ENCODE results near the gene CPEB1.

The CPEB1 gene

DNA sequence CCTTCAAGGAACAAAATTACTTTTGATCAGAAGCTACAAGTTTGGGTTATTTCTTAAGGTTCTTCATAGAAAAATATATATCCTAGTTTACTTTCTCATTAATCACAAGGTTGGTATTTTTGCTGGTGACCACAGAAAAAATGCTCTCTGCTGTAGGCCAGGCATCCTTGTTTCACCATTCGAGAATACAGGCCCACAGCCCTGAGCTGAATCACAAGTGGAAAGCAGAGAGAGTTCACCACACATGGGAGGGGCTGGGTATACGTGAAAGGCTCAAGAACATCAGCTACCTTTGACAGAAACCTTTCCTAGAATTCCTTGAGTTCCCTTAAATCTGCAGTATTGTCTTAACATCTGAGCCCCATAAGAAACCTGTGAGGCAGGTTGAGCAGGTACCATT, 23.2 kb downstream of the CPEB1 start:
- ChIA-PET CTCF (interaction anchor here (0.7 kb wide), 2 partner anchors 10 to 35 kb away, joined by 3 read pairs; no protein-coding TSS in a partner anchor), POLR2A (interaction anchor here (1.4 kb wide), 1 partner anchor 83 kb away, joined by 4 read pairs; the partner anchor contains the start of gene RPS17)
- Histone ChIP-seq H3K9me3 (ENCODE audit: control insufficient read depth, insufficient read depth, low read depth, low read length) (no peaks in the 10 kb centered on the region), H3K4me3 (ENCODE audit: low read depth, low read length) (no peak overlapping the region), H3K27ac (ENCODE audit: extremely low read depth, low read depth, low read length) (no peak overlapping the region), H3K36me3 (ENCODE audit: control insufficient read depth in 2 of 2, insufficient read depth in 1 of 2, low read length in 2 of 2) (no peaks in the 10 kb centered on the region), H3K4me1 (ENCODE audit: control insufficient read depth, insufficient read depth, low read length) (no peaks in the 10 kb centered on the region)
- TF ChIP-seq ZNF19 (tag by site-specific recombination; IDR thresholded peaks at IDR 0.05; ENCODE audit: low read depth) (no peak), ZNF843 (tag by site-specific recombination; IDR thresholded peaks at IDR 0.05) (no peak), SP7 (tag by site-specific recombination; IDR thresholded peaks at IDR 0.05) (no peak)
- TF ChIP-seq, protein P1, sequence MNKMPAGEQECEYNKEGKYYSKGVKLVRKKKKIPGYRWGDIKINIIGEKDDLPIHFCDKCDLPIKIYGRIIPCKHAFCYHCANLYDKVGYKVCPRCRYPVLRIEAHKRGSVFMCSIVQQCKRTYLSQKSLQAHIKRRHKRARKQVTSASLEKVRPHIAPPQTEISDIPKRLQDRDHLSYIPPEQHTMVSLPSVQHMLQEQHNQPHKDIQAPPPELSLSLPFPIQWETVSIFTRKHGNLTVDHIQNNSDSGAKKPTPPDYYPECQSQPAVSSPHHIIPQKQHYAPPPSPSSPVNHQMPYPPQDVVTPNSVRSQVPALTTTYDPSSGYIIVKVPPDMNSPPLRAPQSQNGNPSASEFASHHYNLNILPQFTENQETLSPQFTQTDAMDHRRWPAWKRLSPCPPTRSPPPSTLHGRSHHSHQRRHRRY (tag by site-specific recombination; IDR thresholded peaks at IDR 0.05) = no peak
- TF ChIP-seq, protein P2, sequence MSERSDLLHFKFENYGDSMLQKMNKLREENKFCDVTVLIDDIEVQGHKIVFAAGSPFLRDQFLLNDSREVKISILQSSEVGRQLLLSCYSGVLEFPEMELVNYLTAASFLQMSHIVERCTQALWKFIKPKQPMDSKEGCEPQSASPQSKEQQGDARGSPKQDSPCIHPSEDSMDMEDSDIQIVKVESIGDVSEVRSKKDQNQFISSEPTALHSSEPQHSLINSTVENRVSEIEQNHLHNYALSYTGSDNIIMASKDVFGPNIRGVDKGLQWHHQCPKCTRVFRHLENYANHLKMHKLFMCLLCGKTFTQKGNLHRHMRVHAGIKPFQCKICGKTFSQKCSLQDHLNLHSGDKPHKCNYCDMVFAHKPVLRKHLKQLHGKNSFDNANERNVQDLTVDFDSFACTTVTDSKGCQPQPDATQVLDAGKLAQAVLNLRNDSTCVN (tag by site-specific recombination; optimal IDR thresholded peaks at IDR 0.05) = no peak

DNA sequence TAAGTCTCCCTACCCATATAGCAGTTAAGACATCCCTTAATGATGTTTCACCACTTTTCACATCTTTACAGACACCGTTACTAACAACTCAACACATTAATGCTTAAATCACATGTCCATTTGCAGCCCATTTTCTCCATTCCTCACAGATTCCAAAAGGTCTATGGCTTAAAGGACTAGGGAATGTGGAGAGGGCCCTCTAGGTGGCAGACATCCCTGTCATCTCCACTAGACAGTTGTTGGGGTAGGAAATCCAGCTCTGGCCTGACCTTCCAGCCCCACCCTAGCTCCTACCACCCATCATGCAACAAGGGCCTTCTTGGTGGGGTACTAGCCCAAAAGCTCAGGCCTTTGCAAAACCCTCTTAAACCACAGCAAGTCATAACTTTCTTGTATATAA, 25.2 kb downstream of the CPEB1 start:
- CTCF ChIA-PET = interaction anchor here (0.7 to 1.1 kb wide), 3 partner anchors 31 to 380 kb away, joined by 3 read pairs; no protein-coding TSS in a partner anchor
- TF ChIP-seq ZBTB48 (tag by site-specific recombination; IDR thresholded peaks at IDR 0.05) = no peak
- TF ChIP-seq ZNF302 (tag by site-specific recombination; IDR thresholded peaks at IDR 0.05; ENCODE audit: low read depth) = no peak
- TF ChIP-seq, protein P3, sequence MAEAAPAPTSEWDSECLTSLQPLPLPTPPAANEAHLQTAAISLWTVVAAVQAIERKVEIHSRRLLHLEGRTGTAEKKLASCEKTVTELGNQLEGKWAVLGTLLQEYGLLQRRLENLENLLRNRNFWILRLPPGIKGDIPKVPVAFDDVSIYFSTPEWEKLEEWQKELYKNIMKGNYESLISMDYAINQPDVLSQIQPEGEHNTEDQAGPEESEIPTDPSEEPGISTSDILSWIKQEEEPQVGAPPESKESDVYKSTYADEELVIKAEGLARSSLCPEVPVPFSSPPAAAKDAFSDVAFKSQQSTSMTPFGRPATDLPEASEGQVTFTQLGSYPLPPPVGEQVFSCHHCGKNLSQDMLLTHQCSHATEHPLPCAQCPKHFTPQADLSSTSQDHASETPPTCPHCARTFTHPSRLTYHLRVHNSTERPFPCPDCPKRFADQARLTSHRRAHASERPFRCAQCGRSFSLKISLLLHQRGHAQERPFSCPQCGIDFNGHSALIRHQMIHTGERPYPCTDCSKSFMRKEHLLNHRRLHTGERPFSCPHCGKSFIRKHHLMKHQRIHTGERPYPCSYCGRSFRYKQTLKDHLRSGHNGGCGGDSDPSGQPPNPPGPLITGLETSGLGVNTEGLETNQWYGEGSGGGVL (tag by site-specific recombination; IDR thresholded peaks at IDR 0.05) = no peak
- no peak for TF ChIP-seq GLI2 (tag by site-specific recombination; IDR thresholded peaks at IDR 0.05; ENCODE audit: borderline replicate concordance, low read depth)
- no peak for TF ChIP-seq ZFP41 (tag by site-specific recombination; IDR thresholded peaks at IDR 0.05; ENCODE audit: borderline replicate concordance)
- TF ChIP-seq ZNF626 (tag by site-specific recombination; IDR thresholded peaks at IDR 0.05) = no peak
- TF ChIP-seq, protein P4, sequence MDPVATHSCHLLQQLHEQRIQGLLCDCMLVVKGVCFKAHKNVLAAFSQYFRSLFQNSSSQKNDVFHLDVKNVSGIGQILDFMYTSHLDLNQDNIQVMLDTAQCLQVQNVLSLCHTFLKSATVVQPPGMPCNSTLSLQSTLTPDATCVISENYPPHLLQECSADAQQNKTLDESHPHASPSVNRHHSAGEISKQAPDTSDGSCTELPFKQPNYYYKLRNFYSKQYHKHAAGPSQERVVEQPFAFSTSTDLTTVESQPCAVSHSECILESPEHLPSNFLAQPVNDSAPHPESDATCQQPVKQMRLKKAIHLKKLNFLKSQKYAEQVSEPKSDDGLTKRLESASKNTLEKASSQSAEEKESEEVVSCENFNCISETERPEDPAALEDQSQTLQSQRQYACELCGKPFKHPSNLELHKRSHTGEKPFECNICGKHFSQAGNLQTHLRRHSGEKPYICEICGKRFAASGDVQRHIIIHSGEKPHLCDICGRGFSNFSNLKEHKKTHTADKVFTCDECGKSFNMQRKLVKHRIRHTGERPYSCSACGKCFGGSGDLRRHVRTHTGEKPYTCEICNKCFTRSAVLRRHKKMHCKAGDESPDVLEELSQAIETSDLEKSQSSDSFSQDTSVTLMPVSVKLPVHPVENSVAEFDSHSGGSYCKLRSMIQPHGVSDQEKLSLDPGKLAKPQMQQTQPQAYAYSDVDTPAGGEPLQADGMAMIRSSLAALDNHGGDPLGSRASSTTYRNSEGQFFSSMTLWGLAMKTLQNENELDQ (tag by site-specific recombination; IDR thresholded peaks at IDR 0.05; ENCODE audit: low read depth) = no peak
- TF ChIP-seq, protein P5, sequence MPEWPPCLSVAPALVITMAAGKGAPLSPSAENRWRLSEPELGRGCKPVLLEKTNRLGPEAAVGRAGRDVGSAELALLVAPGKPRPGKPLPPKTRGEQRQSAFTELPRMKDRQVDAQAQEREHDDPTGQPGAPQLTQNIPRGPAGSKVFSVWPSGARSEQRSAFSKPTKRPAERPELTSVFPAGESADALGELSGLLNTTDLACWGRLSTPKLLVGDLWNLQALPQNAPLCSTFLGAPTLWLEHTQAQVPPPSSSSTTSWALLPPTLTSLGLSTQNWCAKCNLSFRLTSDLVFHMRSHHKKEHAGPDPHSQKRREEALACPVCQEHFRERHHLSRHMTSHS (tag by site-specific recombination; IDR thresholded peaks at IDR 0.05) = no peak
- TF ChIP-seq, protein P6, sequence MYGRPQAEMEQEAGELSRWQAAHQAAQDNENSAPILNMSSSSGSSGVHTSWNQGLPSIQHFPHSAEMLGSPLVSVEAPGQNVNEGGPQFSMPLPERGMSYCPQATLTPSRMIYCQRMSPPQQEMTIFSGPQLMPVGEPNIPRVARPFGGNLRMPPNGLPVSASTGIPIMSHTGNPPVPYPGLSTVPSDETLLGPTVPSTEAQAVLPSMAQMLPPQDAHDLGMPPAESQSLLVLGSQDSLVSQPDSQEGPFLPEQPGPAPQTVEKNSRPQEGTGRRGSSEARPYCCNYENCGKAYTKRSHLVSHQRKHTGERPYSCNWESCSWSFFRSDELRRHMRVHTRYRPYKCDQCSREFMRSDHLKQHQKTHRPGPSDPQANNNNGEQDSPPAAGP (tag by site-specific recombination; IDR thresholded peaks at IDR 0.05) = no peak
- TF ChIP-seq, protein P7, sequence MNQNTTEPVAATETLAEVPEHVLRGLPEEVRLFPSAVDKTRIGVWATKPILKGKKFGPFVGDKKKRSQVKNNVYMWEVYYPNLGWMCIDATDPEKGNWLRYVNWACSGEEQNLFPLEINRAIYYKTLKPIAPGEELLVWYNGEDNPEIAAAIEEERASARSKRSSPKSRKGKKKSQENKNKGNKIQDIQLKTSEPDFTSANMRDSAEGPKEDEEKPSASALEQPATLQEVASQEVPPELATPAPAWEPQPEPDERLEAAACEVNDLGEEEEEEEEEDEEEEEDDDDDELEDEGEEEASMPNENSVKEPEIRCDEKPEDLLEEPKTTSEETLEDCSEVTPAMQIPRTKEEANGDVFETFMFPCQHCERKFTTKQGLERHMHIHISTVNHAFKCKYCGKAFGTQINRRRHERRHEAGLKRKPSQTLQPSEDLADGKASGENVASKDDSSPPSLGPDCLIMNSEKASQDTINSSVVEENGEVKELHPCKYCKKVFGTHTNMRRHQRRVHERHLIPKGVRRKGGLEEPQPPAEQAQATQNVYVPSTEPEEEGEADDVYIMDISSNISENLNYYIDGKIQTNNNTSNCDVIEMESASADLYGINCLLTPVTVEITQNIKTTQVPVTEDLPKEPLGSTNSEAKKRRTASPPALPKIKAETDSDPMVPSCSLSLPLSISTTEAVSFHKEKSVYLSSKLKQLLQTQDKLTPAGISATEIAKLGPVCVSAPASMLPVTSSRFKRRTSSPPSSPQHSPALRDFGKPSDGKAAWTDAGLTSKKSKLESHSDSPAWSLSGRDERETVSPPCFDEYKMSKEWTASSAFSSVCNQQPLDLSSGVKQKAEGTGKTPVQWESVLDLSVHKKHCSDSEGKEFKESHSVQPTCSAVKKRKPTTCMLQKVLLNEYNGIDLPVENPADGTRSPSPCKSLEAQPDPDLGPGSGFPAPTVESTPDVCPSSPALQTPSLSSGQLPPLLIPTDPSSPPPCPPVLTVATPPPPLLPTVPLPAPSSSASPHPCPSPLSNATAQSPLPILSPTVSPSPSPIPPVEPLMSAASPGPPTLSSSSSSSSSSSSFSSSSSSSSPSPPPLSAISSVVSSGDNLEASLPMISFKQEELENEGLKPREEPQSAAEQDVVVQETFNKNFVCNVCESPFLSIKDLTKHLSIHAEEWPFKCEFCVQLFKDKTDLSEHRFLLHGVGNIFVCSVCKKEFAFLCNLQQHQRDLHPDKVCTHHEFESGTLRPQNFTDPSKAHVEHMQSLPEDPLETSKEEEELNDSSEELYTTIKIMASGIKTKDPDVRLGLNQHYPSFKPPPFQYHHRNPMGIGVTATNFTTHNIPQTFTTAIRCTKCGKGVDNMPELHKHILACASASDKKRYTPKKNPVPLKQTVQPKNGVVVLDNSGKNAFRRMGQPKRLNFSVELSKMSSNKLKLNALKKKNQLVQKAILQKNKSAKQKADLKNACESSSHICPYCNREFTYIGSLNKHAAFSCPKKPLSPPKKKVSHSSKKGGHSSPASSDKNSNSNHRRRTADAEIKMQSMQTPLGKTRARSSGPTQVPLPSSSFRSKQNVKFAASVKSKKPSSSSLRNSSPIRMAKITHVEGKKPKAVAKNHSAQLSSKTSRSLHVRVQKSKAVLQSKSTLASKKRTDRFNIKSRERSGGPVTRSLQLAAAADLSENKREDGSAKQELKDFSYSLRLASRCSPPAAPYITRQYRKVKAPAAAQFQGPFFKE (tag by site-specific recombination; IDR thresholded peaks at IDR 0.05; ENCODE audit: borderline replicate concordance) = no peak
- TF ChIP-seq, protein P8, sequence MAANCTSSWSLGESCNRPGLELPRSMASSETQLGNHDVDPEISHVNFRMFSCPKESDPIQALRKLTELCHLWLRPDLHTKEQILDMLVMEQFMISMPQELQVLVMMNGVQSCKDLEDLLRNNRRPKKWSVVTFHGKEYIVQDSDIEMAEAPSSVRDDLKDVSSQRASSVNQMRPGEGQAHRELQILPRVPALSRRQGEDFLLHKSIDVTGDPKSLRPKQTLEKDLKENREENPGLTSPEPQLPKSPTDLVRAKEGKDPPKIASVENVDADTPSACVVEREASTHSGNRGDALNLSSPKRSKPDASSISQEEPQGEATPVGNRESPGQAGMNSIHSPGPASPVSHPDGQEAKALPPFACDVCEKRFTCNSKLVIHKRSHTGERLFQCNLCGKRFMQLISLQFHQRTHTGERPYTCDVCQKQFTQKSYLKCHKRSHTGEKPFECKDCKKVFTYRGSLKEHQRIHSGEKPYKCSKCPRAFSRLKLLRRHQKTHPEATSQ (tag by site-specific recombination; IDR thresholded peaks at IDR 0.05) = no peak
- Histone ChIP-seq H3K27ac (ENCODE audit: extremely low read depth, low read depth, low read length) (no peak overlapping the region), H3K9me3 (ENCODE audit: control insufficient read depth, insufficient read depth, low read depth, low read length) (no peaks in the 10 kb centered on the region), H3K4me3 (ENCODE audit: low read depth, low read length) (no peak overlapping the region), H3K4me1 (ENCODE audit: control insufficient read depth, insufficient read depth, low read length) (no peaks in the 10 kb centered on the region), H3K36me3 (ENCODE audit: control insufficient read depth in 2 of 2, insufficient read depth in 1 of 2, low read length in 2 of 2) (no peaks in the 10 kb centered on the region)
- POLR2A ChIA-PET = no interaction called here

All from HEK293 (cell line).